CD4-positive, alpha-beta T cell (primary cell): ENCODE results near the gene SETD3. TPM values are rescaled to one million over a fixed set of nuclear protein-coding genes. Genes with fewer than 3 reads are reported as not detected.

Experiments used
- ATAC-seq: fragments of 200-7000 bp; cut with Tn5 transposase; one replicate; pipeline ENCODE4 v1.10.0; 2022; ENCODE audit warnings: mild to moderate bottlenecking; ENCODE audit not compliant: poor library complexity
- CTCF ChIA-PET: fragments of 350-600 bp; sonication (Branson Sonifier 250); formaldehyde crosslinking; loops from one replicate; lab custom pipeline; 2021; ENCODE audit warnings: antibody characterized with exemption, inconsistent platforms; lab: Charles Lee
- POLR2A ChIA-PET: fragments of 350-600 bp; sonication (Branson Sonifier 250); formaldehyde crosslinking; loops from one replicate; lab custom pipeline; 2021; ENCODE audit warnings: antibody characterized with exemption, inconsistent platforms; lab: Charles Lee
- DNase-seq, 14 experiments: peaks; one replicate each; pipeline ENCODE4 v3.0.0-alpha.2; 2013 to 2020; ENCODE audit warnings: mixed read lengths in 2 of 14
- H3K27ac ChIP-seq, 2 donors: one replicate each; pipeline versions ENCODE4 v1.5.1 to v1.7.0; 2013; ENCODE audit warnings: low read length in 2 of 2, low read depth in 1 of 2, mild to moderate bottlenecking in 1 of 2
- H3K27me3 ChIP-seq, 2 experiments: 1 replicate in 1 of 2; 2 replicates in 1 of 2; pipeline versions ENCODE4 v1.6.1 to v1.7.0; 2013; ENCODE audit warnings: low read length in 2 of 2, control low read depth in 1 of 2, mild to moderate bottlenecking in 1 of 2, moderate library complexity in 1 of 2; ENCODE audit not compliant: insufficient read depth in 2 of 2, control insufficient read depth in 1 of 2
- H3K36me3 ChIP-seq: one replicate; pipeline ENCODE4 v1.6.1; 2013; ENCODE audit warnings: low read length, control low read depth; ENCODE audit not compliant: insufficient read depth
- H3K4me1 ChIP-seq: one replicate; pipeline ENCODE4 v1.6.1; 2013; ENCODE audit warnings: low read length, control low read depth; ENCODE audit not compliant: insufficient read depth
- H3K4me3 ChIP-seq: one replicate; pipeline ENCODE4 v1.5.1; 2013; ENCODE audit warnings: mild to moderate bottlenecking, low read length, moderate library complexity
- H3K9me3 ChIP-seq, 2 experiments: 1 replicate in 1 of 2; 2 replicates in 1 of 2; pipeline versions ENCODE4 v1.6.1 to v1.7.0; 2013; ENCODE audit warnings: low read length in 2 of 2, mild to moderate bottlenecking in 2 of 2, control low read depth in 1 of 2, moderate library complexity in 1 of 2; ENCODE audit not compliant: control insufficient read depth in 1 of 2, insufficient read depth in 1 of 2
- H3K27ac Mint-ChIP-seq: one replicate; pipeline ENCODE4 v1.8.0; 2020; ENCODE audit warnings: mixed read lengths
- H3K27me3 Mint-ChIP-seq: one replicate; pipeline ENCODE4 v1.8.0; 2021; ENCODE audit warnings: mixed read lengths
- H3K36me3 Mint-ChIP-seq: one replicate; pipeline ENCODE4 v1.8.0; 2021; ENCODE audit warnings: low read depth, mixed read lengths
- H3K4me1 Mint-ChIP-seq: one replicate; pipeline ENCODE4 v1.8.0; 2021; ENCODE audit warnings: low read depth, mixed read lengths
- H3K4me3 Mint-ChIP-seq: one replicate; pipeline ENCODE4 v1.8.0; 2020; ENCODE audit warnings: mild to moderate bottlenecking, mixed read lengths
- H3K9me3 Mint-ChIP-seq: one replicate; pipeline ENCODE4 v1.8.0; 2020; ENCODE audit warnings: mixed read lengths
- intact Hi-C, 2 experiments: fragments of 100-400 bp; cut with DNase I in 1 of 2; cut with micrococcal nuclease in 1 of 2; formaldehyde crosslinking; loops; one replicate each; pipeline versions ENCODE4 v1.15.1 to v1.9.0; 2023 to 2025; cut with DNase I, micrococcal nuclease
- total RNA-seq, 174 experiments: library from RNA in 2 of 174; stranded (reverse) in 2 of 174; gene quantifications; one replicate each; pipeline ENCODE4 v1.2.3 and lab custom pipeline; 2021 to 2026
- TF ChIP-seq, protein P1 (sequence below): fragments of 200-600 bp; IDR thresholded peaks from one replicate; pipeline ENCODE4 v1.8.0; 2022; ENCODE audit warnings: antibody characterized with exemption, mild to moderate bottlenecking

SETD3 gene
- total RNA-seq, 2 experiments from 2014 or later = 46.1 to 51.4 TPM

DNA sequence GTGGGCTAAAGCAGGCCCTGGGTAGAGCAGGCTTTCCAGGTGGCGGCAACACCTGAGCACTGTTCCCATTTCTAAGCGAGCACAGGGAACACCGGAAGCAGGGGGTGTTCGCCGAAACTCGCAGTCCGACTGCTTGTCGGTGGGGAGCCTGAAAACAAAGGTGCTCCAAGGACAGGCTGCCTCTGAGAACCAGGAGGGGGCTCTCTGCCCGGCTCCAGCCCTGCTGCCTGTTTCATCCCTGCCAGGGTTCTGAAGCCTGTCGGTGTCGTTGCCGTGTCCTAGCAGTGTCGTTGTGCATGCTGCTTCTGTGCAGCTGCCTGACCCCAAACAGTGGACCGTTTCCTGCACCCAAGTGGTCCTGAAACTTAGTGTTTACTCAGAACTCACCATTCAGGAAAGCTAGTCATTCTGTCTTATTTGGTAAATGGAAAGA is 22.3 kb upstream of the SETD3 start:
- H3K27ac ChIP-seq = no peak overlapping the region
- intact Hi-C loops = no loop called here
- peaks cover 100% of the 10 kb centered on the region for H3K36me3 Mint-ChIP-seq
- TF ChIP-seq, protein P1, sequence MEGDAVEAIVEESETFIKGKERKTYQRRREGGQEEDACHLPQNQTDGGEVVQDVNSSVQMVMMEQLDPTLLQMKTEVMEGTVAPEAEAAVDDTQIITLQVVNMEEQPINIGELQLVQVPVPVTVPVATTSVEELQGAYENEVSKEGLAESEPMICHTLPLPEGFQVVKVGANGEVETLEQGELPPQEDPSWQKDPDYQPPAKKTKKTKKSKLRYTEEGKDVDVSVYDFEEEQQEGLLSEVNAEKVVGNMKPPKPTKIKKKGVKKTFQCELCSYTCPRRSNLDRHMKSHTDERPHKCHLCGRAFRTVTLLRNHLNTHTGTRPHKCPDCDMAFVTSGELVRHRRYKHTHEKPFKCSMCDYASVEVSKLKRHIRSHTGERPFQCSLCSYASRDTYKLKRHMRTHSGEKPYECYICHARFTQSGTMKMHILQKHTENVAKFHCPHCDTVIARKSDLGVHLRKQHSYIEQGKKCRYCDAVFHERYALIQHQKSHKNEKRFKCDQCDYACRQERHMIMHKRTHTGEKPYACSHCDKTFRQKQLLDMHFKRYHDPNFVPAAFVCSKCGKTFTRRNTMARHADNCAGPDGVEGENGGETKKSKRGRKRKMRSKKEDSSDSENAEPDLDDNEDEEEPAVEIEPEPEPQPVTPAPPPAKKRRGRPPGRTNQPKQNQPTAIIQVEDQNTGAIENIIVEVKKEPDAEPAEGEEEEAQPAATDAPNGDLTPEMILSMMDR = no peak
- no peaks in the 10 kb centered on the region for H3K4me1 ChIP-seq
- H3K4me1 Mint-ChIP-seq = no peaks in the 10 kb centered on the region
- no peaks in the 10 kb centered on the region for H3K9me3 ChIP-seq
- ChIA-PET POLR2A (interaction anchor here (1.2 to 1.7 kb wide), 2 partner anchors 10 to 22 kb away, joined by 3 read pairs; partner anchors contain the start of genes CCNK and SETD3), CTCF (no interaction called here)
- no peak overlapping the region for H3K4me3 Mint-ChIP-seq
- H3K27me3 ChIP-seq = no peaks in the 10 kb centered on the region
- H3K9me3 Mint-ChIP-seq = no peaks in the 10 kb centered on the region
- DNase-seq (no peak), ATAC-seq (no peak)
- no peaks in the 10 kb centered on the region for H3K27me3 Mint-ChIP-seq
- H3K27ac Mint-ChIP-seq = no peak overlapping the region
- no peak overlapping the region for H3K4me3 ChIP-seq
- H3K36me3 ChIP-seq = peaks cover 92% of the 10 kb centered on the region

DNA sequence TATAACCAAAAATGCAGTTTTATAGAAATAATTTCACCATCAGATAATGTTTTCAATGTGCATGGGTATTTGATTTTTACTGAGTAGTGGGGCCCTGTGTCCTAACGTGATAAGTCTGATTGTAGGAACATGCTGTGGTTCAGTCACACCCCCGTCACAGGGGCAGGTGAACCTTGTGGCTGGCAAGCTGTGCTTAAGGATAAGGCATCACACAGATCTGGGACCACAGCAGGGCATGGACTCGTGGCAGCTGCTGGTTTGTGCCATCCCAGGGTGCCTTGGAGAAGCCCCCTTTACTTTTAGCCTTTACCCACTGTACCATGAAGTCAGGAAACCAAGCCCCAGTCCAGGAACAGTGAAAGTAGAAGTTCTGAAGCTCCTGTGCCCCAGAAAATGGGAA is 17.2 kb upstream of the SETD3 start:
- Histone ChIP-seq H3K27me3 (no peaks in the 10 kb centered on the region), H3K4me1 (no peaks in the 10 kb centered on the region), H3K27ac (no peak overlapping the region), H3K9me3 (no peaks in the 10 kb centered on the region), H3K4me3 (no peak overlapping the region), H3K36me3 (peaks cover 91% of the 10 kb centered on the region)
- H3K27ac Mint-ChIP-seq = no peak overlapping the region
- intact Hi-C loops = no loop called here
- DNase-seq = no peak
- no peak overlapping the region for H3K4me3 Mint-ChIP-seq
- POLR2A ChIA-PET = interaction anchor here (1.2 to 1.7 kb wide), 2 partner anchors 16 to 108 kb away, joined by 3 to 4 read pairs; partner anchors contain the start of gene CCNK
- H3K36me3 Mint-ChIP-seq = peaks cover 98% of the 10 kb centered on the region
- H3K9me3 Mint-ChIP-seq = no peaks in the 10 kb centered on the region
- CTCF ChIA-PET = no interaction called here
- no peak for ATAC-seq
- TF ChIP-seq, protein P1 = no peak
- no peaks in the 10 kb centered on the region for H3K27me3 Mint-ChIP-seq
- peaks cover 7% of the 10 kb centered on the region for H3K4me1 Mint-ChIP-seq

DNA sequence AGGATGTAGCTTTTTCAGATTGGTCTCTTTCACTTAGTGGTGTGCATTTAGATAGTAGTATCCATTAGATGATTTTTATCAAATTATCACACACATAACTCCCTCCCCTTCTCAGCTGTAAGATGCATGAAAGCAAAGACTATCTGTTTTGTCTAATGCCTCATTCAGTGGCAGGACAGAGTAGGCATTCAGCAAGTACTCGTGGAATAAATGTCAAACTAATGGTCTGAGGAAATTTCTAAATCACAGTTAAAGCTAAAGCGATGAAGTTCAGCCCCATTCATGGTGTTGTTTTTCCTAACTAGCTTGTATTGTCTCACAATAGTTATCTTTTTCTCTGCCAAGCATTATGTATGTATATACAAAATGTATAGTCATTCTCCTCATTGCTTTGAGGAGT is 16.7 kb upstream of the SETD3 start:
- no peak overlapping the region for H3K27ac Mint-ChIP-seq
- peaks cover 98% of the 10 kb centered on the region for H3K36me3 Mint-ChIP-seq
- Histone ChIP-seq H3K9me3 (no peaks in the 10 kb centered on the region), H3K36me3 (peaks cover 91% of the 10 kb centered on the region), H3K27me3 (no peaks in the 10 kb centered on the region), H3K4me1 (no peaks in the 10 kb centered on the region), H3K4me3 (no peak overlapping the region), H3K27ac (no peak overlapping the region)
- no peak overlapping the region for H3K4me3 Mint-ChIP-seq
- CTCF ChIA-PET = no interaction called here
- POLR2A ChIA-PET = interaction anchor here (1.7 kb wide), 1 partner anchor 16 kb away, joined by 4 read pairs; the partner anchor contains the start of gene CCNK
- H3K27me3 Mint-ChIP-seq = no peaks in the 10 kb centered on the region
- TF ChIP-seq, protein P1 = no peak
- ATAC-seq = no peak
- intact Hi-C loops = no loop called here
- no peaks in the 10 kb centered on the region for H3K9me3 Mint-ChIP-seq
- DNase-seq = no peak
- H3K4me1 Mint-ChIP-seq = peaks cover 7% of the 10 kb centered on the region
